GM12872 (cell line): ENCODE data around the gene USP4.

ENCODE experiments used
- TF ChIP-seq, protein P1 (sequence below): IDR thresholded peaks from 3 replicates; pipeline ENCODE4 v1.5.1; 2011; ENCODE audit warnings: low read depth, mild to moderate bottlenecking, low read length, moderate library complexity; ENCODE audit not compliant: insufficient read depth

USP4 gene

GRCh38 chr3:49316696-49317457 is 23.0 kb downstream of the USP4 start:
- TF ChIP-seq, protein P1, sequence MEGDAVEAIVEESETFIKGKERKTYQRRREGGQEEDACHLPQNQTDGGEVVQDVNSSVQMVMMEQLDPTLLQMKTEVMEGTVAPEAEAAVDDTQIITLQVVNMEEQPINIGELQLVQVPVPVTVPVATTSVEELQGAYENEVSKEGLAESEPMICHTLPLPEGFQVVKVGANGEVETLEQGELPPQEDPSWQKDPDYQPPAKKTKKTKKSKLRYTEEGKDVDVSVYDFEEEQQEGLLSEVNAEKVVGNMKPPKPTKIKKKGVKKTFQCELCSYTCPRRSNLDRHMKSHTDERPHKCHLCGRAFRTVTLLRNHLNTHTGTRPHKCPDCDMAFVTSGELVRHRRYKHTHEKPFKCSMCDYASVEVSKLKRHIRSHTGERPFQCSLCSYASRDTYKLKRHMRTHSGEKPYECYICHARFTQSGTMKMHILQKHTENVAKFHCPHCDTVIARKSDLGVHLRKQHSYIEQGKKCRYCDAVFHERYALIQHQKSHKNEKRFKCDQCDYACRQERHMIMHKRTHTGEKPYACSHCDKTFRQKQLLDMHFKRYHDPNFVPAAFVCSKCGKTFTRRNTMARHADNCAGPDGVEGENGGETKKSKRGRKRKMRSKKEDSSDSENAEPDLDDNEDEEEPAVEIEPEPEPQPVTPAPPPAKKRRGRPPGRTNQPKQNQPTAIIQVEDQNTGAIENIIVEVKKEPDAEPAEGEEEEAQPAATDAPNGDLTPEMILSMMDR = no peak

DNA sequence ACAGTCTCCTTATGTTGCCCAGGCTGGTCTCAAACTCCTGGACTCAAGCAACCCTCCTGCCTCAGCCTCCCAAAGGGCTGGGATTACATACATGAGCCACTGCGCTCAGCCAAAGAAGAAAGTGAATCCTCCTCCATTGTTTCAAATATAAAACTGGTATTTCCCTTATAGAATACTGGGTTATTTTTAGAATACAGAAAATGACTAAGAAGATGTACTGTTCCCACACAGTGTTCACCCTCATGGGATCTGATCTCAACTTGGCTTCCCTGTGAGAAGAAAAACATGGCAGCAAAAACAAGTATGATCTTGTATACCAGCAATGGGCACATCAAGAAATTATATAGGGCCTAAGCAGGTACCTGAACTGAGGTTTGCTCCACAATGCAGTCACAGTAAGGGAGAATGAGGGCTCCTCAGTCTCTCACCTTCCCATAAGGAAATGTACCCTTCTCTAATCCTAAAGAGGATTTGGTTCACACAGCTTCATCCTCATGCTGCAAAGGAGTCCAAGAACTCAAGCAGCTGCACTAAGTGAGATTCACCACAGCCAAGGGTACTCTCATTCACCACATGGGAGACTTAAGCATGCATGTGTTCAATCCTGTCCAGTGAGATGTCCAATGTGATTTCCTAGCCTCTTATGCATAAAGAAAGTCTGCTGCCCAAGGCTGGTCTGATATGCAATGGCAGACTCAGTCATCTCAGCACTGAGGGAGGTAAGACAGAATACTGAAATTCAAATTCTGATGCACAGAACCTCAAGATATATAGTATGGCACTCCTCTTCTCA is 25.8 kb downstream of the USP4 start:
- TF ChIP-seq, protein P1 = no peak

- TF ChIP-seq, protein P1 = no peak
Observed at GRCh38 chr3:49311283-49311682, 28.6 kb downstream of the USP4 start.

GRCh38 chr3:49310677-49311076 is 29.2 kb downstream of the USP4 start:
- TF ChIP-seq, protein P1 = no peak

DNA sequence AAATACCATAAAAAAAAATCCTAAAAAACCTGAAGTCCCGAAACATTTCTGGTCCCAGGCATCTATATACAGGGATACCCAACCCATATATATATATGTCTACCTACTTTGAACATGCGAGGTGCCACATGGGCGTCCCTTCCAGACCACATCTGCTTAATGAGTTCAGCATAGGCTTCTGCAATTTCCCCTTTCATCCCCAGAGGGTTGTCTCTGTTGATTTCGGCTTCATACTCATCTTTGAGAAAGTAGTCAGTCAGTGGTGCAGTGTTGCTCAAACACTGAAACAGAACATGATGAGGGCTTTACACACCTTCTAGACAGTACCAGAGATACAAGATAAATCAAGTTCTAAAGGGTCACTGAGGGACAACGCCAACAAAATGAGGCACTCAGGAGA is 34.2 kb downstream of the USP4 start:
- TF ChIP-seq, protein P1 = no peak

DNA sequence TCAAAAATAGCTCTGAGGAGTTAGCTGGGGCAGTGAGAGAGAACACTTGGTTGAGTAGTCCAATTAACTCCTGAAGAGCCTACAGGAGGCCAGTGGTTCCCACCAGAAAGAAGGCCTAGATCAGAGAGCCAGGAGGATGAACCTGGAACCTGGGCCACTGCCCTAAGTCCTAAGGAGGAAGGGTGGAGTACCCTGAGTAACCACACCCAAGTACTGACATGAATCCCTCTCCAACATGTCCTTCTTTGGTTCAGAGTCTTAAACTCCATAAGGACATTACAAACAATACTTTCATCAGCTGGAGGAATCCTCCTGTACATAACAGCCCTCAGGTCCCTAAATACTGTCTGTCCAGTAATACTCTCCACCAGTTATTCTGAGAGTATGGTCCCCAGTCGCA is 37.2 kb downstream of the USP4 start:
- TF ChIP-seq, protein P1 = no peak

GRCh38 chr3:49300595-49300994 is 39.3 kb downstream of the USP4 start:
- TF ChIP-seq, protein P1 = no peak
